H1 (cell line): ENCODE data around the gene TEX36. TPM values are rescaled to one million over a fixed set of nuclear protein-coding genes. Genes with fewer than 3 reads are reported as not detected.

Experiments
- CTCF ChIA-PET: fragments of 300-600 bp; sonication (Branson Sonifier 250); formaldehyde crosslinking; loops from one replicate; lab custom pipeline; 2021; ENCODE audit not compliant: partially characterized antibody; lab: Charles Lee
- POLR2A ChIA-PET: fragments of 300-600 bp; sonication (Branson Sonifier 250); formaldehyde crosslinking; loops from one replicate; lab custom pipeline; 2021; ENCODE audit warnings: inconsistent platforms; ENCODE audit not compliant: partially characterized antibody; lab: Charles Lee
- DNase-seq, 2 experiments: peaks; one replicate each; pipeline versions ENCODE4 v3.0.0 to v3.0.0-alpha.2; 2010 to 2022; ENCODE audit warnings: low spot score in 2 of 2, low read depth in 1 of 2, mixed read lengths in 1 of 2
- FAIRE-seq: peaks from 2 replicates; lab custom pipeline; 2011; peaks lifted over from hg19 to GRCh38; lab: Jason Lieb, UNC
- H2AFZ ChIP-seq: 2 replicates; pipeline ENCODE4 v1.8.1; 2012; ENCODE audit warnings: low read length, inconsistent platforms
- H2AK5ac ChIP-seq: 2 replicates; pipeline ENCODE4 v1.6.1; 2013; ENCODE audit warnings: low read depth, low read length
- H2BK120ac ChIP-seq: replicated peaks from 2 replicates; pipeline ENCODE3; 2013; ENCODE audit warnings: low read depth, low read length, inconsistent platforms
- H2BK12ac ChIP-seq: 2 replicates; pipeline ENCODE4 v1.6.1; 2013; ENCODE audit warnings: low read depth, low read length
- H2BK15ac ChIP-seq: 2 replicates; pipeline ENCODE4 v1.6.1; 2013; ENCODE audit warnings: low read length
- H2BK20ac ChIP-seq: 2 replicates; pipeline ENCODE4 v1.6.1; 2013; ENCODE audit warnings: low read length
- H2BK5ac ChIP-seq: 2 replicates; pipeline ENCODE4 v1.6.1; 2013; ENCODE audit warnings: low read depth, low read length
- H3K14ac ChIP-seq: 2 replicates; pipeline ENCODE4 v1.6.1; 2013; ENCODE audit warnings: inconsistent platforms; ENCODE audit not compliant: insufficient read length
- H3K18ac ChIP-seq: 2 replicates; pipeline ENCODE4 v1.6.1; 2013; ENCODE audit warnings: low read length; ENCODE audit errors: extremely low read depth
- H3K23ac ChIP-seq: 2 replicates; pipeline ENCODE4 v1.6.1; 2013; ENCODE audit warnings: inconsistent platforms; ENCODE audit not compliant: insufficient read length
- H3K23me2 ChIP-seq: 2 replicates; pipeline ENCODE4 v1.6.1; 2013; ENCODE audit warnings: low read depth, low read length
- H3K27ac ChIP-seq: 2 replicates; pipeline ENCODE4 v1.6.1; 2011; ENCODE audit warnings: low read depth, low read length, inconsistent platforms
- H3K27me3 ChIP-seq, 4 experiments: replicated peaks in 1 of 4; 1 replicate in 1 of 4; 2 replicates in 3 of 4; pipeline versions ENCODE4 v1.6.1 to v1.8.1; 2011 to 2013; ENCODE audit warnings: low read length in 3 of 4, mild to moderate bottlenecking in 3 of 4, inconsistent platforms in 2 of 4, mixed read lengths in 2 of 4, moderate library complexity in 1 of 4; ENCODE audit not compliant: control insufficient read depth in 3 of 4, insufficient read depth in 3 of 4; ENCODE audit errors: extremely low read depth in 1 of 4
- H3K36me3 ChIP-seq, 4 experiments: 2 replicates each; pipeline versions ENCODE4 v1.6.1 to v1.8.1; 2011 to 2013; ENCODE audit warnings: mild to moderate bottlenecking in 4 of 4, low read length in 3 of 4, moderate library complexity in 2 of 4, control low read depth in 1 of 4, inconsistent platforms in 1 of 4; ENCODE audit not compliant: insufficient read depth in 4 of 4, control insufficient read depth in 2 of 4
- H3K4ac ChIP-seq: replicated peaks from 2 replicates; pipeline ENCODE3; 2013; ENCODE audit warnings: low read length, low read depth, mixed read lengths, inconsistent platforms; ENCODE audit not compliant: insufficient read length
- H3K4me1 ChIP-seq, 4 experiments: replicated peaks in 1 of 4; 1 replicate in 1 of 4; 2 replicates in 3 of 4; pipeline versions ENCODE4 v1.6.1 to v1.8.1; 2011 to 2013; ENCODE audit warnings: low read length in 3 of 4, inconsistent platforms in 2 of 4, mixed read lengths in 1 of 4; ENCODE audit not compliant: insufficient read depth in 4 of 4, control insufficient read depth in 3 of 4
- H3K4me2 ChIP-seq, 2 experiments: 2 replicates each; pipeline versions ENCODE4 v1.6.1 to v1.8.1; 2011 to 2013; ENCODE audit warnings: low read depth in 2 of 2, low read length in 2 of 2, control low read depth in 1 of 2, inconsistent platforms in 1 of 2, mild to moderate bottlenecking in 1 of 2; ENCODE audit not compliant: insufficient read depth in 1 of 2
- H3K4me3 ChIP-seq, 4 experiments: fragments of 200-600, 300-600 bp in 1 of 4; sonication (generic), shearing (Covaris generic), sonication (Bioruptor Twin) in 1 of 4; 2 replicates each; pipeline versions ENCODE4 v1.5.1 to v1.8.1; 2011 to 2016; ENCODE audit warnings: low read length in 4 of 4, low read depth in 3 of 4, control low read depth in 2 of 4, inconsistent platforms in 2 of 4, mild to moderate bottlenecking in 2 of 4, mixed read lengths in 1 of 4, moderate library complexity in 1 of 4; ENCODE audit not compliant: insufficient read depth in 2 of 4; ENCODE audit errors: extremely low read depth in 1 of 4
- H3K56ac ChIP-seq: replicated peaks from 2 replicates; pipeline ENCODE3; 2013; ENCODE audit warnings: low read depth, mild to moderate bottlenecking, mixed read lengths, low read length, inconsistent platforms; ENCODE audit not compliant: insufficient read length
- H3K79me1 ChIP-seq: 2 replicates; pipeline ENCODE4 v1.6.1; 2013; ENCODE audit warnings: low read depth, low read length, control low read depth
- H3K79me2 ChIP-seq, 2 experiments: 2 replicates each; pipeline versions ENCODE4 v1.6.1 to v1.8.1; 2012 to 2013; ENCODE audit warnings: low read length in 2 of 2, mild to moderate bottlenecking in 2 of 2, inconsistent platforms in 1 of 2; ENCODE audit not compliant: insufficient read depth in 2 of 2, control insufficient read depth in 1 of 2
- H3K9ac ChIP-seq, 4 experiments: replicated peaks in 1 of 4; 1 replicate in 1 of 4; 2 replicates in 3 of 4; pipeline versions ENCODE4 v1.6.1 to v1.8.1; 2011 to 2013; ENCODE audit warnings: low read depth in 3 of 4, low read length in 3 of 4, control low read depth in 2 of 4, mild to moderate bottlenecking in 2 of 4, moderate library complexity in 2 of 4, inconsistent platforms in 1 of 4; ENCODE audit errors: extremely low read depth in 1 of 4
- H3K9me3 ChIP-seq, 2 experiments: 2 replicates each; pipeline versions ENCODE4 v1.6.1 to v1.8.1; 2012 to 2013; ENCODE audit warnings: mild to moderate bottlenecking in 2 of 2, moderate library complexity in 2 of 2, control low read depth in 1 of 2, inconsistent platforms in 1 of 2, low read depth in 1 of 2, low read length in 1 of 2, mixed read lengths in 1 of 2; ENCODE audit not compliant: insufficient read depth in 2 of 2
- H4K20me1 ChIP-seq, 2 experiments: replicated peaks in 1 of 2; 2 replicates each; pipeline versions ENCODE3 to v1.8.1; 2011 to 2013; ENCODE audit warnings: inconsistent platforms in 2 of 2, low read length in 2 of 2, mild to moderate bottlenecking in 1 of 2; ENCODE audit not compliant: insufficient read depth in 2 of 2, control insufficient read depth in 1 of 2
- H4K5ac ChIP-seq: 2 replicates; pipeline ENCODE4 v1.6.1; 2013; ENCODE audit warnings: low read length, low read depth, mixed read lengths, inconsistent platforms; ENCODE audit not compliant: insufficient read length
- H4K8ac ChIP-seq: 2 replicates; pipeline ENCODE4 v1.8.0; 2013; ENCODE audit warnings: mild to moderate bottlenecking, moderate library complexity, low read length, inconsistent platforms; ENCODE audit not compliant: insufficient read depth; ENCODE audit errors: extremely low read depth
- H4K91ac ChIP-seq: replicated peaks from 2 replicates; pipeline ENCODE3; 2013; ENCODE audit warnings: low read length, mixed read lengths, inconsistent platforms; ENCODE audit not compliant: insufficient read length
- CTBP2 ChIP-seq: IDR thresholded peaks from 2 replicates; pipeline ENCODE4 v1.7.0; 2011; ENCODE audit warnings: borderline replicate concordance, mild to moderate bottlenecking, moderate library complexity, mixed read lengths, low read length; ENCODE audit not compliant: insufficient read depth, insufficient read length
- GTF2F1 ChIP-seq: IDR thresholded peaks from 2 replicates; pipeline ENCODE4 v1.6.1; 2012; ENCODE audit warnings: low read depth, low read length, improper control_type of control experiment, borderline replicate concordance
- MAFK ChIP-seq: IDR thresholded peaks from 2 replicates; pipeline ENCODE4 v1.6.1; 2012; ENCODE audit warnings: low read depth, mild to moderate bottlenecking, improper control_type of control experiment, low read length
- NANOG ChIP-seq: IDR thresholded peaks from 2 replicates; pipeline ENCODE4 v1.6.1; 2011; ENCODE audit warnings: low read length, low read depth, mild to moderate bottlenecking, inconsistent platforms; ENCODE audit not compliant: insufficient read depth, poor library complexity, severe bottlenecking
- SP2 ChIP-seq: IDR thresholded peaks from 2 replicates; pipeline ENCODE4 v1.6.1; 2012; ENCODE audit warnings: mild to moderate bottlenecking, low read length, inconsistent platforms
- SP4 ChIP-seq: IDR thresholded peaks from 2 replicates; pipeline ENCODE4 v1.6.1; 2012; ENCODE audit warnings: low read length, inconsistent platforms
- WGBS, 2 experiments: shearing (Covaris generic) in 1 of 2; methylation state at CpG; one replicate each; pipeline versions ENCODE4 v1.1.6 to v1.1.7; 2013 to 2015; ENCODE audit warnings: low lambda C conversion rate in 2 of 2, mixed read lengths in 2 of 2, inconsistent platforms in 1 of 2, low coverage in 1 of 2, missing lambda C conversion rate in 1 of 2; ENCODE audit not compliant: insufficient replicate concordance in 2 of 2, insufficient coverage in 1 of 2, insufficient read length in 1 of 2; ENCODE audit errors: extremely low coverage in 1 of 2, missing lambda C conversion rate in 1 of 2; 5-methylcytosine and 5-hydroxymethylcytosine counted together
- polyA plus RNA-seq, 7 experiments: library from polyadenylated mRNA; depleted of rRNA in 3 of 7; stranded (reverse) in 5 of 7; unstranded in 2 of 7; fragments of >200 nt in 5 of 7; fragments of 200-250 nt in 2 of 7; gene quantifications; 1 replicate in 5 of 7; 2 replicates in 1 of 7; 4 replicates in 1 of 7; pipeline versions ENCODE4 v1.2.1 to v1.2.3, GENCODE V29; 2011 to 2013; ENCODE audit warnings: missing spikeins in 2 of 7, mixed read lengths in 2 of 7
- total RNA-seq: library from RNA; stranded (reverse); fragmentation: NEBNext Ultra II Directional; extraction: Animal tissue kit (Norgen Biotek cat#: 25700); gene quantifications from 2 replicates; pipeline ENCODE4 v1.2.1, GENCODE V29; 2021
- TF ChIP-seq, protein P1 (sequence below): IDR thresholded peaks from 2 replicates; pipeline ENCODE4 v1.6.1; 2012; ENCODE audit warnings: inconsistent platforms
- TF ChIP-seq, protein P2 (sequence below): IDR thresholded peaks from 2 replicates; pipeline ENCODE4 v1.6.1; 2011; ENCODE audit warnings: low read depth, mild to moderate bottlenecking, low read length; ENCODE audit not compliant: insufficient read depth

The TEX36 gene
- total and polyA plus RNA-seq, 2 of the 8 experiments (the other 6 are each of a cell fraction or from before 2014, with no cell fraction given) = not detected

DNA sequence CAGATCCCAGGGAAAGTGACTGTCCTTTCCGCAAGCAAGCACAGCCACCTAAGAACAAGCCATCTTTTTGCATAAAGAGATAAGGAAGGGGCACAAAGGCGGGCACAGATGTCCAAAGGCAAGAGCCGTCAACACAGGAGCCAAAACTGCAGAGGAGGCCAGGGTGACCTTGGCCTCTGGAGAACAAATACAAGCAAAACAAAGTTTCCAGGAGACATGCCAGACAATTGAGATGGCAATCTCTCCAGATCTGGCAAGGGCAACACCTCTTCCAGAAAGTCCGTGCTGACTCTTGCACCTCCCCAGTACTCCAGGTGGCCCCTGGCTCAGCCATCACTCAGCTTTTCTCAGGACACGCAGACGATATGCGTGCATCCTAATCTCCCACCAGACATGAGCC is 58.2 kb downstream of the TEX36 start:
- H3K23ac ChIP-seq = no peak overlapping the region
- H3K4me1 ChIP-seq = peaks cover 0 to 5% (median 0%) of the 10 kb centered on the region in 4 experiments; a peak in 2 of 7 replicates
- FAIRE-seq = no peak
- 94% methylated on average over 7 of the region's 7 CpGs; no CpG with 5 or more reads in 1 of the 2 experiments for WGBS, 2 experiments
- H4K20me1 ChIP-seq = no peaks in the 10 kb centered on the region
- H3K9me3 ChIP-seq = 0 out of 4 replicates have a peak, but pooled peaks cover 0 to 5% of the 10 kb centered on the region in 2 experiments
- TF ChIP-seq MAFK = no peak
- no peak for TF ChIP-seq SP4
- TF ChIP-seq, protein P1, sequence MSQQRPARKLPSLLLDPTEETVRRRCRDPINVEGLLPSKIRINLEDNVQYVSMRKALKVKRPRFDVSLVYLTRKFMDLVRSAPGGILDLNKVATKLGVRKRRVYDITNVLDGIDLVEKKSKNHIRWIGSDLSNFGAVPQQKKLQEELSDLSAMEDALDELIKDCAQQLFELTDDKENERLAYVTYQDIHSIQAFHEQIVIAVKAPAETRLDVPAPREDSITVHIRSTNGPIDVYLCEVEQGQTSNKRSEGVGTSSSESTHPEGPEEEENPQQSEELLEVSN = no peak
- TF ChIP-seq SP2 = no peak
- TF ChIP-seq, protein P2, sequence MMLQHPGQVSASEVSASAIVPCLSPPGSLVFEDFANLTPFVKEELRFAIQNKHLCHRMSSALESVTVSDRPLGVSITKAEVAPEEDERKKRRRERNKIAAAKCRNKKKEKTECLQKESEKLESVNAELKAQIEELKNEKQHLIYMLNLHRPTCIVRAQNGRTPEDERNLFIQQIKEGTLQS = no peak
- no peak for TF ChIP-seq CTBP2
- no peak for TF ChIP-seq GTF2F1
- TF ChIP-seq NANOG = no peak
- H2BK12ac ChIP-seq = no peak overlapping the region
- CTCF ChIA-PET = no interaction called here
- no peak overlapping the region for H2BK120ac ChIP-seq
- H3K27ac ChIP-seq = no peak overlapping the region
- H2BK15ac ChIP-seq = no peak overlapping the region
- no peak overlapping the region for H2BK5ac ChIP-seq
- no peak overlapping the region for H2BK20ac ChIP-seq
- no peak overlapping the region for H3K4me2 ChIP-seq
- no peak overlapping the region for H2AFZ ChIP-seq
- H3K79me1 ChIP-seq = no peaks in the 10 kb centered on the region
- H3K23me2 ChIP-seq = no peaks in the 10 kb centered on the region
- no peak overlapping the region for H3K9ac ChIP-seq
- no peak overlapping the region for H4K91ac ChIP-seq
- H3K18ac ChIP-seq = no peak overlapping the region
- no peak overlapping the region for H3K4ac ChIP-seq
- H3K27me3 ChIP-seq = no peaks in the 10 kb centered on the region
- no peak overlapping the region for H2AK5ac ChIP-seq
- no peaks in the 10 kb centered on the region for H3K79me2 ChIP-seq
- no peak overlapping the region for H4K5ac ChIP-seq
- POLR2A ChIA-PET = no interaction called here
- H4K8ac ChIP-seq = no peak overlapping the region
- H3K36me3 ChIP-seq = no peaks in the 10 kb centered on the region
- no peak overlapping the region for H3K56ac ChIP-seq
- no peak overlapping the region for H3K14ac ChIP-seq
- no peak for DNase-seq
- H3K4me3 ChIP-seq = no peak overlapping the region
